MM.1S (cell line): ENCODE measurements around the gene ZNF273.

Experiments
- EZH2phosphoT487 ChIP-seq: fragments of 300-600 bp; sonication (generic); IDR thresholded peaks from 2 replicates; pipeline ENCODE4 v1.6.1; 2018; ENCODE audit warnings: antibody characterized with exemption, low read length
- TF ChIP-seq, protein P1 (sequence below): fragments of 300-600 bp; sonication (generic); IDR thresholded peaks from 2 replicates; pipeline ENCODE4 v1.5.1; 2016; ENCODE audit warnings: antibody characterized with exemption, low read length, mixed read lengths

DNA sequence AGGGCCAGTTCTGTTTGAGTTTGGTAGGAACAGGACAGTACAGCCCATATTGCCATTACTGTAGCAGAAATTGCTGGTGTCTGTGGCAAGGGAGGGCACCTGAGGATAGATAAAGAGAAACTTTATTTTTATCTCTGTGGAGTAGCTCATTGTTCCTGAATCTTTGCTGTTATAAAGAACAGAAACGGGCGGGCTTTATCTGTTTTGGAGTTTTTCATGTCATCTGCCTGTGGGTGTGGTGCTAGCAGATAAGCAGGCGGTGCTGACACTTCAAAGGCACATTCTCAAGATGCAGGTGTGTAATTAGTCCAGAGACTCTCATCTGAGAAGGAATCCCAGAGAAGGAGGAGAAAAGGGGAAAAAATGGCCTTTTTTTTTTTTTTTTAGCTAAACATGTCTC is 11.5 kb downstream of the ZNF273 start:
- TF ChIP-seq EZH2phosphoT487 = no peak
- TF ChIP-seq, protein P1, sequence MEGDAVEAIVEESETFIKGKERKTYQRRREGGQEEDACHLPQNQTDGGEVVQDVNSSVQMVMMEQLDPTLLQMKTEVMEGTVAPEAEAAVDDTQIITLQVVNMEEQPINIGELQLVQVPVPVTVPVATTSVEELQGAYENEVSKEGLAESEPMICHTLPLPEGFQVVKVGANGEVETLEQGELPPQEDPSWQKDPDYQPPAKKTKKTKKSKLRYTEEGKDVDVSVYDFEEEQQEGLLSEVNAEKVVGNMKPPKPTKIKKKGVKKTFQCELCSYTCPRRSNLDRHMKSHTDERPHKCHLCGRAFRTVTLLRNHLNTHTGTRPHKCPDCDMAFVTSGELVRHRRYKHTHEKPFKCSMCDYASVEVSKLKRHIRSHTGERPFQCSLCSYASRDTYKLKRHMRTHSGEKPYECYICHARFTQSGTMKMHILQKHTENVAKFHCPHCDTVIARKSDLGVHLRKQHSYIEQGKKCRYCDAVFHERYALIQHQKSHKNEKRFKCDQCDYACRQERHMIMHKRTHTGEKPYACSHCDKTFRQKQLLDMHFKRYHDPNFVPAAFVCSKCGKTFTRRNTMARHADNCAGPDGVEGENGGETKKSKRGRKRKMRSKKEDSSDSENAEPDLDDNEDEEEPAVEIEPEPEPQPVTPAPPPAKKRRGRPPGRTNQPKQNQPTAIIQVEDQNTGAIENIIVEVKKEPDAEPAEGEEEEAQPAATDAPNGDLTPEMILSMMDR = no peak
